ENCODE data around the gene CRYBB2. TPM values are rescaled to one million over a fixed set of nuclear protein-coding genes. Genes with fewer than 3 reads are reported as not detected.
"Not testable (repeated sequence)": the region's sequence is repeated elsewhere in the genome, so short reads cannot be mapped to it uniquely, and the experiment has no call there.

The CRYBB2 gene
- not detected in 2 replicates for total RNA-seq (2014; rRNA removed; shearing (Covaris generic))

DNA sequence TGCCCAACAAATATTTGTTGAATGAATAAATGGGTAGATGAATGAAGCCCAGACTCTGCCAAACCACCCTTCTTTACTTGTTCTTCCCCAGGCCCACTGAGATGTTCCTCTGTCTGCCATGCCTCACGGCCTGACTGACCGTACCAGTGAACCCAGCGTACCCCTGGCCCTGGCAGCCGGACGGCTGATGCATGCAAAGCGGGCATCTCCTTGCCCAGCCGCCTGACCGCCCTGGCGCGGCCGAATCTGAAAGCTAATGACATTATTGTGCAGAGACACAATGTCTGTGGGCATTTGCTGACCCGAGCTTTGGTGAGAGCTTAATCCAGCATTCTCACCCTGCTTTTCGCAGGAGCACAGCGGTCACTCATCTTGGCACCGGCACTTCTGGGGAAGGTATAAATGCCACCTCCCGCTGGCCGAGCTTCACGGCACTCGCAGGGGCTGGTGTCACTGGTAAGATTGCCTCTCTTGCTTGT, at the start of gene CRYBB2:
CRYBB2 (plus strand) TSS at position 429 of the 479 bp plus-strand sequence. CDS start 1,791 bp downstream, outside the sequence.
- DNase-seq (ENCODE audit: low read depth) = no peak

GRCh38 chr22:25170426-25170980, 48.9 kb upstream of the CRYBB2 start:
- DNase-seq (ENCODE audit: low read depth) = no peak

DNA sequence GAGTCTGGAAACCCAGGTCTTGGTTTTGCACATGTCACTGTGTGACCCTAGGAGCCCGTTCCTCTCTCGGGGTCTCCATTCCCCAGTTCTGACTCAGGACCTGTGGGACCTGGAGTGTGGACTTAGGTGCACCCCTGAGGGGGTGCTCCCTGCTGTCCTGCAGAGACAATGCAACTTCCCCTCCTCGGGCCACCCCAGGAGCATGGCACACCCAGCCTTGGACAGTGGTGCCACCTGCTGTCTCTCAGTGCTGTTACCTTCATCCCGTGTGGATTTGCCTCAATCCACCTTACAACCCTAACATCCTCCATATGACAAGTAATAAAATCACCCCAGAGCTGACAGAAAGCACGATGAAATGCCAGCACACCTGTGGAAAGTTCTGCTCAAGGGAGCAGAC, 47.3 kb upstream of the CRYBB2 start:
- DNase-seq (ENCODE audit: low read depth) = no peak

- no peak for DNase-seq (ENCODE audit: low read depth)
Observed at GRCh38 chr22:25174156-25174887, 45.1 kb upstream of the CRYBB2 start.

- DNase-seq (ENCODE audit: low read depth) = no peak
Observed at GRCh38 chr22:25174888-25175411, 44.5 kb upstream of the CRYBB2 start.

DNA sequence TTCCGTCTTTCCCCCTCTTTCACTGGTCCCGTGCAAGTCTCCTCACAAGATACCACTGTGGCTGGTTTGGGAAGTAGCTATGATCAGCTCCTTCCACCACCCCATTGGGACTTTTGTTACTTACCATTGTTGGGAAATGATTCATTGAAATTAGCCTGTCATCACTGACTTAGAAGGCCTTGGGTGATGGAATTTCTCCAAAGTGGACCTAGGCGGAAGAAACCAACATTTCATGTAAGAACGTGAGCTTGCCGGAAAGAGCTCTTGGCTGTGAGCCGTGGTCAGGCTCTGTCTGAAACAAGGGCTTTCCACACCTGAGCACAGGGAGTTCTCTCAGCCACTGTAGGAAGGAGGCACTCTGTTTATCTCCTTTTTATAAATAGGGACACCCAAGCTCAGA, 43.3 kb upstream of the CRYBB2 start:
- peak; percentile 53 for DNase-seq (ENCODE audit: low read depth)

GRCh38 chr22:25176799-25177198, 42.6 kb upstream of the CRYBB2 start:
- no peak for DNase-seq (ENCODE audit: low read depth)

DNA sequence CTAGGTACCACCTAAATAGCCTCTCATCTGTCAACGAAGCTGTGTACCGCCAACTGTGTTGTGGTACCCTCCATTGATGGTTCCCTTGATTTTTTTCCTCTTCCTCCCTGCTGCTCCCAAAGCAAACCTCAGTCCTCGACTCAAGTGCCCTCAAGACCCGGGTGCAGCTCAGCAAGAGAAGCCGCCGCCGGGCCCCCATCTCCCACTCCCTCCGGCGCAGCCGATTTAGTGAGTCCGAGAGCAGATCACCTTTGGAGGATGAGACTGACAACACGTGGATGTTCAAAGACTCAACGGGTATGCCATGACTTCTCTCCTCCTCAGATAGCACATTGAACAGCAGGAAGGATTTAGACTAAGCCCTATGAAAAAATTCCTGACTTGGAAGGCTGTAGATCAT, 42.2 kb upstream of the CRYBB2 start:
- no peak for DNase-seq (ENCODE audit: low read depth)

DNA sequence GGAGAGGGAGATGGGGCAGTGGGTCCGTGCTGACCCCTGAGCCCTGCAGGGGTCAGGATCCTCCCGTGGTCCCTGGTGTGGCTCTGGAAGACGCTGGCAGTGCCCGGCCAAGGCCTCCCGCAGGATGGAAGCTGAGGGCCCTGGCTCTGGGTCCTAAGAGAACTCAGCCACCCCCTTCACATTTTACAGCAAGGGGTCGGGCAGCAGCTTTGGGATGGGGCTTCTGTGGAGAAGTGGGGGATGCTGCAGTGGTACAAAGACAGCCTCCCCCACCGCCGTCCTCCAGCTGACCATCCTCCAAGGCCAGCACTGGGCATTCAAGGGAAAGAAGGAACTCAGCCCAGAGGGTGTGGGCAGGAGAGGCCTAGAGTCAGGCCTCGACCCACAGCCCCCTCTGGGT, 41.5 kb upstream of the CRYBB2 start:
- no peak for DNase-seq (ENCODE audit: low read depth)

DNA sequence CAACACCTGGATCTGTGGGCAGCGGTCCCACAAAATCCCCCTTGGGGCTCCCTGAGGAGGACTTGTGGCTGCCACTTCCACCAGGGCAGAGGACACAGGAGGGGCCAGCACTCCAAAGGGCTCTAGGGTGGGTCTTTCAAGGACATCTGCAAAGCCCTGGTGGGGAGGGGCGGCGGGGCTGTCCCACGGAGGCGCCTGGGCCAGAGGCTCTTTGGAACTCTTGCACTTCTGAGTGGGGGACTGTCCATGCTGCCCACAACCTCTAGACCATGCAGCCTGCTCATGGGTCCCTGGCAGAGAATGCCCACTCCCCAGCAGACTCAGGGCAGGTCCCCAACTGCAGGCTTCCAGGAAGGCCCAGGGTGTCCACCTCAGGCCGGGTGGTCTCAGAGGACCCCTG, 41.1 kb upstream of the CRYBB2 start:
- not testable (repeated sequence) for DNase-seq (ENCODE audit: low read depth)

DNA sequence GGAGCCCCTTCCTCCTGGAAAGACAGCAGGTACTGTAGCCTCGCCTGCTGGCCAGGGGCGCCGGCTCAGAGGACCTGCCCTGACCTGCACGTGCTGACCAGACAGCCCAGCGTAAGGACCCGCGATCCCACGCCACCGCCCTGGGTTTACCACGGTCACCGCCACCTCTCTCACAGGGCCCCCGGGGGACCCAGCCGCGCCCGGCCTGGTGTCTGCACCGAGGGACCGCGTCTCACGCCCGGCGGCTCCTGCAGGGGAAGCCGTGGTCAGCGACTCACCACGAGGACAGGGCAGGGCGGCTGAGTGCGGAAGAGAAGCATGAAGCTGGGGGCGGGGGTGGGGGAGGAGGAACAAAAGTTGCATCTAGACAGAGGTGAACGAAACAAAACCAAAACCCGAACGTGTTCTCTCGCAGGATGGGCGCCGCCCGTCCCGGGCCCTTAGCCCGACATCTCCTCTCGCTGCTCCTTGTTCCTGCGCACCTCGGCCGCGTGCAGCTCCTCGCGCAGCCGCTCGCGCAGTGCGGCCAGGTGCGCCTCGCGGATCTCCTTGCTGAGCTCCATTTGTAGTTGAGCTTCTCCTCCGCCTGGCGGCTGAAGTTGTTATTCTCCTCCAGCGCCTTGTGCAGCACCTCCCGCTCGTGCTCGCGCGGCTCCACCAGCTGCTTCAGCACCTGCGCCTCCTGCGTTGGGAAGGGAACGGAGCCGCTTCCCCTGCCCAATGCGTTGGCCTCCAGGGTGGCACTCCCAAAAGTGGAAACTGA, 40.4 kb upstream of the CRYBB2 start:
- not testable (repeated sequence) for DNase-seq (ENCODE audit: low read depth)

DNA sequence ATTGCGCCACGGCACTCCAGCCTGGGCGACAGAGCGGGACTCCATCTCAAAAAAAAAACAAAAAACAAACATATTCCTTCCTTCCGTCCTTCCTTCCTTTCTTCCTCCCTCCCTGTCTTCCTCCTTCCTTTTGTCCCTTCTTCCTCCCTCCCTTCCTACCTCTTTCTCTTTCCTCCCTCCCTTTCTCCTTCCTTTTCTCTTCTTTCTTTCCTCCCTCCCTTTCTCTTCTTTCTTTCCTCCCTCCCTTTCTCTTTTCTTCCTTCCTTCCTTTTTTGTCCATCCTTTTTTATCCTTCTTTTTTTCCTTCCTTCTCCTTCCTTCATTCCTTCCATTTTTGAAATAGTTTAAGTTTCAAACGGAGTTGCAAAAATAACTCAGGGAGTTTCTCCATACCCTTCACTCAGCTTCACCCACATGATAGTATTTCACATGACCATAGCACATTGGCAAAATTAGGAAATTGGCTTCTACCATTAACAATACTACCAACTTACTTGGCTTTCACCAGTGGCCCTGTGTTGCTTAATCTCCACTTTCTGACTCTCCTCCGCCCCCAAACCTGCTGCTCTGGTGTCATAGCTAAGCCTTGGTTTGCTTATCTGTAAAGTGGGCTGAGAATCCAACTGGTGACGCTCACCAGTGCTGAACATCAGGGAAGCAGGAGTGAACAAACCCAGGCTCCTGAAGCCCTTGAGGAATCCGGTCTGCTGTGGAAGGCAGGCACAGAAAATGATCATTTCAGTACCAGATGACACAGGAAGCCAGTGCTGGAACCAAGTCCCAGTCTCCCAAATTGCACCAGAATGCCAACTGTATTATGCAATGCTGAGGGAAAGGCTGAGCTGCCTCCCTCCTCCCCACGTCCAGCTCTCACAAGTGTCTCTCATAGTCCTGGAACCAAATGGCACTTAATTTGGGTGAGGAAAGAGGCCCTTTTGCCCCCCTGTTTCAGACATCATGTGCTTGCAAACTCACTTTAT, 37.0 kb upstream of the CRYBB2 start:
- DNase-seq (ENCODE audit: low read depth) = no peak

- no peak for DNase-seq (ENCODE audit: low read depth)
Observed at GRCh38 chr22:25183949-25184619, 35.4 kb upstream of the CRYBB2 start.

GRCh38 chr22:25186140-25186539, 33.3 kb upstream of the CRYBB2 start:
- no peak for DNase-seq (ENCODE audit: low read depth)

GRCh38 chr22:25187469-25187868, 32.0 kb upstream of the CRYBB2 start:
- no peak for DNase-seq (ENCODE audit: low read depth)

GRCh38 chr22:25192406-25192805, 27.0 kb upstream of the CRYBB2 start:
- DNase-seq (ENCODE audit: low read depth) = no peak

- DNase-seq (ENCODE audit: low read depth) = no peak
Observed at GRCh38 chr22:25193130-25193529, 26.3 kb upstream of the CRYBB2 start.

GRCh38 chr22:25193548-25193947, 25.9 kb upstream of the CRYBB2 start:
- DNase-seq (ENCODE audit: low read depth) = no peak

DNA sequence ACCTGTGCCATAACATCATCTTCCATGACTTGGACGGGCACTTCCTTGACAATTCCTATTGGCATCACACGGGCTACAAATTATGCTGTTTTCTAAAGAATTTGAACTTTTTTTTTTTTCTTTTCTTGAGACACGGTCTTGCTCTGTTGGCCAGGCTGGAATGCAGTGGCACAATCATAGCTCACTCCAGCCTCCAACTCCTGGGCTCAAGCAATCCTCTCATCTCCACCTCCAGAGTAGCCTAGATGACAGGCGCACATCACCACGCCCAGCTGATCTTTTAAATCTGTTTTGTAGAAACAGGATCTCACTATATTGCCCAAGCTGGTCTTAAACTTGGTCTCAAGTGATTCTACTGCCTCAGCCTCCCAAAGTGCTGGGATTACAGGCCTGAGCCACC, 23.1 kb upstream of the CRYBB2 start:
- DNase-seq (ENCODE audit: low read depth) = no peak

- no peak for DNase-seq (ENCODE audit: low read depth)
Observed at GRCh38 chr22:25197340-25197739, 22.1 kb upstream of the CRYBB2 start.

All from RPMI7951 (cell line).